Measurements from ENCODE around the gene PNLIPRP2.

The PNLIPRP2 gene

DNA sequence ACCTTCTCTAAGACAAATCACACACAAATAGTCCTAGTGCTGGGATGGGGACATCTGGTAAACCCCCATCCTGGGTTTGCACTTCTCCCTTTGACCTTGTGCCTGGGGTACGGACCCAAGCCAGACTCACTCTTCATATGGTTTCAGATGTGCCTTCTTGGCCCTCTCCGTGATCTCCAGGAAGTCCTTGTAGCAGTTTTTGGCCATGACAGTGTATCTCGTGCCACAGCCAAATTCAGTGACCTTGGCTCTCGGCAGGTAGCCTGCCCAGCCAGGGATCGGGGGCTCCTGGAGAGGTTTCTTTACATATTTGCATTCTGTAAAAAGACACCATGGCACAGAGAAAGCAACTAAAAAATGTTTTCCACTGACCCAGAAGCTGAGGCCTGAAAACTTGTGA is 43.9 kb downstream of the PNLIPRP2 start:
- Histone ChIP-seq H3K27me3 (ENCODE audit: insufficient read depth, poor library complexity, severe bottlenecking) (no peaks in the 10 kb centered on the region), H3K4me3 (ENCODE audit: severe bottlenecking) (no peak overlapping the region), H3K36me3 (ENCODE audit: low read depth) (no peaks in the 10 kb centered on the region), H3K4me1 (ENCODE audit: insufficient read depth, poor library complexity, severe bottlenecking) (no peaks in the 10 kb centered on the region), H3K27ac (ENCODE audit: poor library complexity, severe bottlenecking) (no peak overlapping the region), H3K9me3 (ENCODE audit: severe bottlenecking) (no peaks in the 10 kb centered on the region)
- DNase-seq (ENCODE audit: low spot score) (no peak), ATAC-seq (ENCODE audit: low read depth) (no peak)
- no peak for TF ChIP-seq CTCF (IDR thresholded peaks at IDR 0.05; ENCODE audit: poor library complexity, severe bottlenecking)

GRCh38 chr10:116665541-116666125 is 44.9 kb downstream of the PNLIPRP2 start:
- Histone ChIP-seq H3K36me3 (ENCODE audit: low read depth) (no peaks in the 10 kb centered on the region), H3K27me3 (ENCODE audit: insufficient read depth, poor library complexity, severe bottlenecking) (no peaks in the 10 kb centered on the region), H3K9me3 (ENCODE audit: severe bottlenecking) (no peaks in the 10 kb centered on the region), H3K27ac (ENCODE audit: poor library complexity, severe bottlenecking) (no peak overlapping the region), H3K4me1 (ENCODE audit: insufficient read depth, poor library complexity, severe bottlenecking) (no peaks in the 10 kb centered on the region), H3K4me3 (ENCODE audit: severe bottlenecking) (no peak overlapping the region)
- ATAC-seq (ENCODE audit: low read depth) (no peak), DNase-seq (ENCODE audit: low spot score) (no peak)
- TF ChIP-seq CTCF (IDR thresholded peaks at IDR 0.05; ENCODE audit: poor library complexity, severe bottlenecking), result no peak

DNA sequence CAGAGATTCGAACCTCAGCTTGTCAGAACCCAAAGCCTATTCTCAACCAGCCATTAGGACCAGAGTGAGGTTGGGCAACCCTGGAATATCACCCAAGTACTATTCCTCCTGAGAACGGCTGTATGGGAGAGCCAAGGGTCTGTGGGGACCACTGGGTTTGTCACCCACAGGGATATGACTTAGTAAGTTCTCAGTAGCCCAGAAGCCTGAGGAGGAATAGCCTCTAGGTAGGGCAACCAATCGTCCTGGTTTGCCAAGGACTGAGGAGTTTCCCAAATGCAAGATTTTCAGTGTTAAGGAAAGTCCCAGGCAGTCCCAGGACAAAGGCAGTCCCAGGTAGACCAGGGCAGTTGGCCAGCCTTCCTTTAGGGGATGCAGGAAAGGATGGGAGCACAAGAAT is 46.7 kb downstream of the PNLIPRP2 start:
- no peaks in the 10 kb centered on the region for H3K27me3 ChIP-seq (ENCODE audit: insufficient read depth, poor library complexity, severe bottlenecking)
- ATAC-seq (ENCODE audit: low read depth) (no peak), DNase-seq (ENCODE audit: low spot score) (no peak)
- no peak for TF ChIP-seq CTCF (IDR thresholded peaks at IDR 0.05; ENCODE audit: poor library complexity, severe bottlenecking)
- no peaks in the 10 kb centered on the region for H3K36me3 ChIP-seq (ENCODE audit: low read depth)
- no peak overlapping the region for H3K4me3 ChIP-seq (ENCODE audit: severe bottlenecking)
- peaks cover 4% of the 10 kb centered on the region for H3K4me1 ChIP-seq (ENCODE audit: insufficient read depth, poor library complexity, severe bottlenecking)
- H3K9me3 ChIP-seq (ENCODE audit: severe bottlenecking), result no peaks in the 10 kb centered on the region
- H3K27ac ChIP-seq (ENCODE audit: poor library complexity, severe bottlenecking), result no peak overlapping the region

- Histone ChIP-seq H3K36me3 (ENCODE audit: low read depth) (no peaks in the 10 kb centered on the region), H3K27ac (ENCODE audit: poor library complexity, severe bottlenecking) (no peak overlapping the region), H3K27me3 (ENCODE audit: insufficient read depth, poor library complexity, severe bottlenecking) (no peaks in the 10 kb centered on the region), H3K4me3 (ENCODE audit: severe bottlenecking) (no peak overlapping the region), H3K9me3 (ENCODE audit: severe bottlenecking) (no peaks in the 10 kb centered on the region), H3K4me1 (ENCODE audit: insufficient read depth, poor library complexity, severe bottlenecking) (peaks cover 4% of the 10 kb centered on the region)
- ATAC-seq (ENCODE audit: low read depth) (no peak), DNase-seq (ENCODE audit: low spot score) (no peak)
- TF ChIP-seq CTCF (IDR thresholded peaks at IDR 0.05; ENCODE audit: poor library complexity, severe bottlenecking), result no peak
These were observed 47.3 kb downstream of the PNLIPRP2 start for GRCh38 chr10:116668018-116668417.

GRCh38 chr10:116668446-116668845 is 47.7 kb downstream of the PNLIPRP2 start:
- H3K9me3 ChIP-seq (ENCODE audit: severe bottlenecking), result no peaks in the 10 kb centered on the region
- ATAC-seq (ENCODE audit: low read depth) (no peak), DNase-seq (ENCODE audit: low spot score) (no peak)
- H3K27me3 ChIP-seq (ENCODE audit: insufficient read depth, poor library complexity, severe bottlenecking), result no peaks in the 10 kb centered on the region
- no peak overlapping the region for H3K4me3 ChIP-seq (ENCODE audit: severe bottlenecking)
- H3K4me1 ChIP-seq (ENCODE audit: insufficient read depth, poor library complexity, severe bottlenecking), result peaks cover 4% of the 10 kb centered on the region
- TF ChIP-seq CTCF (IDR thresholded peaks at IDR 0.05; ENCODE audit: poor library complexity, severe bottlenecking), result no peak
- no peak overlapping the region for H3K27ac ChIP-seq (ENCODE audit: poor library complexity, severe bottlenecking)
- H3K36me3 ChIP-seq (ENCODE audit: low read depth), result no peaks in the 10 kb centered on the region
